IPS-18a (cell line): ENCODE data around the gene HOXB1.
"Not testable (repeated sequence)": the region's sequence is repeated elsewhere in the genome, so short reads cannot be mapped to it uniquely, and the experiment has no call there.

ENCODE experiments used
- H3K27ac ChIP-seq: one replicate; pipeline ENCODE4 v1.5.1; 2013; ENCODE audit warnings: low read length
- H3K27me3 ChIP-seq: one replicate; pipeline ENCODE4 v1.6.1; 2013; ENCODE audit warnings: mild to moderate bottlenecking, low read length; ENCODE audit not compliant: control insufficient read depth, insufficient read depth
- H3K36me3 ChIP-seq: one replicate; pipeline ENCODE4 v1.6.1; 2013; ENCODE audit warnings: low read depth, low read length; ENCODE audit not compliant: control insufficient read depth
- H3K4me1 ChIP-seq: one replicate; pipeline ENCODE4 v1.6.1; 2013; ENCODE audit warnings: low read depth, low read length; ENCODE audit not compliant: control insufficient read depth
- H3K4me3 ChIP-seq: one replicate; pipeline ENCODE4 v1.5.1; 2013; ENCODE audit warnings: low read length
- H3K9ac ChIP-seq: one replicate; pipeline ENCODE4 v1.6.1; 2013; ENCODE audit warnings: mild to moderate bottlenecking, low read length, moderate library complexity
- H3K9me3 ChIP-seq: one replicate; pipeline ENCODE4 v1.6.1; 2013; ENCODE audit warnings: low read depth, low read length; ENCODE audit not compliant: control insufficient read depth

Gene HOXB1

GRCh38 chr17:48543107-48543853 is 12.5 kb upstream of the HOXB1 start:
- H3K27me3 ChIP-seq: peaks cover 100% of the 10 kb centered on the region
- peak overlapping the region; percentile 27 for H3K9ac ChIP-seq
- peak overlapping the region; percentile 43 for H3K4me3 ChIP-seq
- H3K9me3 ChIP-seq: no peaks in the 10 kb centered on the region
- H3K27ac ChIP-seq: no peak overlapping the region
- peaks cover 18% of the 10 kb centered on the region for H3K4me1 ChIP-seq
- no peaks in the 10 kb centered on the region for H3K36me3 ChIP-seq

- no peaks in the 10 kb centered on the region for H3K9me3 ChIP-seq
- H3K27me3 ChIP-seq: peaks cover 100% of the 10 kb centered on the region
- peak overlapping the region; percentile 43 for H3K4me3 ChIP-seq
- H3K27ac ChIP-seq: no peak overlapping the region
- no peak overlapping the region for H3K9ac ChIP-seq
- H3K4me1 ChIP-seq: peaks cover 18% of the 10 kb centered on the region
- H3K36me3 ChIP-seq: no peaks in the 10 kb centered on the region
These were observed 11.9 kb upstream of the HOXB1 start for GRCh38 chr17:48542698-48543106.

GRCh38 chr17:48542114-48542656 is 11.4 kb upstream of the HOXB1 start:
- Histone ChIP-seq H3K9ac (no peak overlapping the region), H3K27me3 (peaks cover 100% of the 10 kb centered on the region), H3K36me3 (no peaks in the 10 kb centered on the region), H3K9me3 (no peaks in the 10 kb centered on the region), H3K27ac (no peak overlapping the region), H3K4me3 (peak overlapping the region; percentile 53), H3K4me1 (peaks cover 18% of the 10 kb centered on the region)

- Histone ChIP-seq H3K36me3 (no peaks in the 10 kb centered on the region), H3K9me3 (no peaks in the 10 kb centered on the region), H3K27me3 (peaks cover 99% of the 10 kb centered on the region), H3K4me1 (peaks cover 17% of the 10 kb centered on the region), H3K4me3 (peak overlapping the region; percentile 56), H3K27ac (no peak overlapping the region), H3K9ac (no peak overlapping the region)
These were observed 10.8 kb upstream of the HOXB1 start for GRCh38 chr17:48541577-48542113.

GRCh38 chr17:48541036-48541576 is 10.3 kb upstream of the HOXB1 start:
- Histone ChIP-seq H3K9ac (no peak overlapping the region), H3K27me3 (peaks cover 98% of the 10 kb centered on the region)

GRCh38 chr17:48540213-48540612 is 9.4 kb upstream of the HOXB1 start:
- no peak overlapping the region for H3K27ac ChIP-seq
- H3K9ac ChIP-seq: no peak overlapping the region
- H3K27me3 ChIP-seq: peaks cover 97% of the 10 kb centered on the region
- no peak overlapping the region for H3K4me3 ChIP-seq
- peaks cover 11% of the 10 kb centered on the region for H3K4me1 ChIP-seq
- H3K9me3 ChIP-seq: no peaks in the 10 kb centered on the region
- no peaks in the 10 kb centered on the region for H3K36me3 ChIP-seq

More at GRCh38 chr17:48541036-48541576, 10.3 kb upstream of the HOXB1 start:
- H3K36me3 ChIP-seq: no peaks in the 10 kb centered on the region
- no peaks in the 10 kb centered on the region for H3K9me3 ChIP-seq
- no peak overlapping the region for H3K27ac ChIP-seq
- peak overlapping the region; percentile 56 for H3K4me3 ChIP-seq
- H3K4me1 ChIP-seq: peaks cover 11% of the 10 kb centered on the region

GRCh38 chr17:48539177-48539576 is 8.4 kb upstream of the HOXB1 start:
- peaks cover 97% of the 10 kb centered on the region for H3K27me3 ChIP-seq
- peaks cover 11% of the 10 kb centered on the region for H3K4me1 ChIP-seq
- no peak overlapping the region for H3K4me3 ChIP-seq
- no peaks in the 10 kb centered on the region for H3K9me3 ChIP-seq
- no peaks in the 10 kb centered on the region for H3K36me3 ChIP-seq
- no peak overlapping the region for H3K9ac ChIP-seq
- no peak overlapping the region for H3K27ac ChIP-seq

- H3K9me3 ChIP-seq: no peaks in the 10 kb centered on the region
- peaks cover 4% of the 10 kb centered on the region for H3K4me1 ChIP-seq
- H3K36me3 ChIP-seq: no peaks in the 10 kb centered on the region
- H3K27me3 ChIP-seq: peaks cover 97% of the 10 kb centered on the region
- H3K9ac ChIP-seq: no peak overlapping the region
- H3K4me3 ChIP-seq: no peak overlapping the region
- no peak overlapping the region for H3K27ac ChIP-seq
These were observed 6.5 kb upstream of the HOXB1 start for GRCh38 chr17:48537316-48537715.

GRCh38 chr17:48535793-48536559 is 5.2 kb upstream of the HOXB1 start:
- H3K36me3 ChIP-seq, H3K27ac ChIP-seq, H3K4me1 ChIP-seq, H3K4me3 ChIP-seq, H3K9me3 ChIP-seq, H3K9ac ChIP-seq: not testable (repeated sequence)
- peaks cover 97% of the 10 kb centered on the region for H3K27me3 ChIP-seq

- Histone ChIP-seq H3K27ac (no peak overlapping the region), H3K36me3 (no peaks in the 10 kb centered on the region), H3K4me3 (no peak overlapping the region), H3K9me3 (no peaks in the 10 kb centered on the region), H3K27me3 (peaks cover 97% of the 10 kb centered on the region), H3K9ac (no peak overlapping the region), H3K4me1 (peaks cover 22% of the 10 kb centered on the region)
These were observed 1.4 kb upstream of the HOXB1 start for GRCh38 chr17:48532261-48532660.

GRCh38 chr17:48530208-48530886 is 464 bp downstream of the HOXB1 start:
- Histone ChIP-seq H3K27ac (no peak overlapping the region), H3K27me3 (peaks cover 100% of the 10 kb centered on the region), H3K36me3 (no peaks in the 10 kb centered on the region), H3K4me1 (peaks cover 31% of the 10 kb centered on the region), H3K9ac (no peak overlapping the region), H3K9me3 (no peaks in the 10 kb centered on the region), H3K4me3 (peak overlapping the region; percentile 41)
